Epidermal melanocyte (primary cell): ENCODE measurements around the gene UBAC1.

Experiments used
- DNase-seq: peaks from one replicate; pipeline ENCODE4 v3.0.0; 2011; ENCODE audit warnings: low spot score; ENCODE audit not compliant: insufficient read length

Gene UBAC1

GRCh38 chr9:135993765-135994500 is 32.8 kb upstream of the UBAC1 start:
- no peak for DNase-seq

GRCh38 chr9:135993409-135993742 is 32.2 kb upstream of the UBAC1 start:
- DNase-seq, result no peak

- DNase-seq, result peak; percentile 75
These were observed 31.6 kb upstream of the UBAC1 start for GRCh38 chr9:135992486-135993408.

- DNase-seq, result no peak
These were observed 30.6 kb upstream of the UBAC1 start for GRCh38 chr9:135991771-135992170.

- DNase-seq, result no peak
These were observed 29.6 kb upstream of the UBAC1 start for GRCh38 chr9:135990468-135991429.

- no peak for DNase-seq
These were observed 28.7 kb upstream of the UBAC1 start for GRCh38 chr9:135989722-135990467.

GRCh38 chr9:135989157-135989556 is 28.0 kb upstream of the UBAC1 start:
- DNase-seq, result no peak

GRCh38 chr9:135988493-135988892 is 27.3 kb upstream of the UBAC1 start:
- DNase-seq, result no peak

- DNase-seq, result no peak
These were observed 26.7 kb upstream of the UBAC1 start for GRCh38 chr9:135987838-135988404.

- DNase-seq, result no peak
These were observed 25.4 kb upstream of the UBAC1 start for GRCh38 chr9:135986605-135987004.

- no peak for DNase-seq
These were observed 24.7 kb upstream of the UBAC1 start for GRCh38 chr9:135985889-135986288.

GRCh38 chr9:135985459-135985774 is 24.2 kb upstream of the UBAC1 start:
- DNase-seq, result no peak

GRCh38 chr9:135984072-135984710 is 23.0 kb upstream of the UBAC1 start:
- DNase-seq, result no peak

- DNase-seq, result no peak
These were observed 22.3 kb upstream of the UBAC1 start for GRCh38 chr9:135983208-135984071.

GRCh38 chr9:135982499-135983207 is 21.5 kb upstream of the UBAC1 start:
- no peak for DNase-seq

GRCh38 chr9:135980926-135981630 is 19.9 kb upstream of the UBAC1 start:
- no peak for DNase-seq

GRCh38 chr9:135979547-135980166 is 18.5 kb upstream of the UBAC1 start:
- no peak for DNase-seq
